ENCODE measurements around the gene FN3K.

Gene FN3K

GRCh38 chr17:82703935-82704865, 31.2 kb upstream of the FN3K start:
- no peak for DNase-seq

- DNase-seq, result no peak
Observed at GRCh38 chr17:82704886-82705285, 30.5 kb upstream of the FN3K start.

DNA sequence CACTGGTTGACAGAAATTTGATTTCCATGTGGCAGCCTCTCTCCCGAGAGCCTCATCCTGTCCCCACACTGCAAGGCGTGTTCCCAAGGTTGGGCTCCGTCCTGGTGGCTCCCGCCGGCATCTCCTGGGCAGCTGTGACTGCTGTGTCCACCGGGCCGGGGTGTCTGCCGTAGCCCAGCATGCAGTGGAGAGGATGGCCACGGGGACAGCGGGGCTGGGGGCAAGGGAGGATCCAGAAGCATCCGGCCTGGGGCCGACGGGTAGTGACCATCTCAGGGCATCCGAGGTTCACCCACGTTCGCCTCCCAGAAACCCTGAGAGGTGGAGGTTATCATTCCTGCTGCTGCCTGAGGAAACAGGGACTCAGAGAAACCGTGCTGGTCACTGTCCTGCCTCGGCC, 29.7 kb upstream of the FN3K start:
- no peak for DNase-seq

DNA sequence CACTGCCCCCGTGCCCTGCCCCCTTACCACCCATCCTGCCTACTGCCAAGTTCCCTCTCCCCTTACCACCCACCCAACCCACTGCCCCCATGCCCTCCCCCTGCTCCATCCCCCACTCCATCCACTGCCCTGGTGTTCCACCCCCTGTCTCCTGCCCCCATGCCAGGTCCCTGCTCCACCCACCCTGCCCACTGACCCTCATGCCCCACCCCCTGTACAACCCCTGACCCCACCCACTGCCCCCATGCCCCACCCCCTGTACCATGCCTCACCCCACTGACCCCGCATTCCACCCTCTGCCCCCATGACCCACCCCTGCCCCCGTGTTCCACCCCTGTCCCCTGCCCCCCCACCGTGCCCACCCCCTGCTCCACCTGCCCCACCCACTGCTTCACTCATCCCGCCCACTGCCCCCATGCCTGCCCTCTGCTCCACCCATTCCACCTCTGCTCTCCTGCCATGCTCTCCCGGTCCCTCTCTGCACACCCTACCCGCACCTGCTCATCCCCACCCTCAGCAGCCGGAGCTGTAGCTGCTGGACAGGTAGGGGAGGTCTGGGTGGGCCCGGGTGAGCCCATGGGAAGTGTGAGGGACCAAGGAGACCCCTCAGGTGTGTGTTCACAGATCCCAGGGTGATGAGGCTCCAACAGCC, 26.3 kb upstream of the FN3K start:
- no peak for DNase-seq

GRCh38 chr17:82709676-82710498, 25.5 kb upstream of the FN3K start:
- no peak for DNase-seq

- no peak for DNase-seq
Observed at GRCh38 chr17:82710499-82711232, 24.7 kb upstream of the FN3K start.

DNA sequence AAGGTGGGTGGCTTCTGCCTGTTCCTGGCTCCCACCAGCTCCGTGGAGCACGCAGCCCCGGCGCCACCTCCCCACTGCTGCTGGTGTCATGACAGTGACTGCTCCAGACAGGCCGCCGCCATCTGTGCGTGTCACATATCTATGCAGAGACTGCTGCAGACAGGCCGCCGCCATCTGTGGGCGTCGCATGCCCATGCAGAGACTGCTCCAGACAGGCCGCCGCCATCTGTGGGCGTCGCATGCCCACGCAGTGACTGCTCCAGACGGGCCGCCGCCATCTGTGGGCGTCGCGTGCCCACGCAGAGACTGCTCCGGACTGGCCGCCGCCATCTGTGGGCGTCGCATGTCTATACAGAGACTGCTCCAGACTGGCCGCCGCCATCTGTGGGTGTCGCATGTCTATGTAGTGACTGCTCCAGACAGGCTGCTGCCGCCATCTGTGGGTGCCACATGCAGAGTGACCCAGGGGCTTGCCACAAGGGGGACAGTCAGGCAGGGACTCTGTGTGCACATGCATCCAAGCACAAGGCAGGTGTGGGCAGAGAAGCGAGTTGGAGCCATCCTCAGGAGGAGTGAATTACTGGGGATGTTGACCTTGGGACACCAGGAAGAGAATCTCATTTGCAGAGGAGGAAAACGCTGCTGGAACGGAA, 22.2 kb upstream of the FN3K start:
- no peak for DNase-seq

GRCh38 chr17:82716203-82717010, 19.0 kb upstream of the FN3K start, which contains the start of gene FN3KRP:
TSS of gene FN3KRP (plus strand) at chr17:82716706. CDS start at chr17:82716756, 50 bp downstream.
- DNase-seq, result peak; percentile 86

DNA sequence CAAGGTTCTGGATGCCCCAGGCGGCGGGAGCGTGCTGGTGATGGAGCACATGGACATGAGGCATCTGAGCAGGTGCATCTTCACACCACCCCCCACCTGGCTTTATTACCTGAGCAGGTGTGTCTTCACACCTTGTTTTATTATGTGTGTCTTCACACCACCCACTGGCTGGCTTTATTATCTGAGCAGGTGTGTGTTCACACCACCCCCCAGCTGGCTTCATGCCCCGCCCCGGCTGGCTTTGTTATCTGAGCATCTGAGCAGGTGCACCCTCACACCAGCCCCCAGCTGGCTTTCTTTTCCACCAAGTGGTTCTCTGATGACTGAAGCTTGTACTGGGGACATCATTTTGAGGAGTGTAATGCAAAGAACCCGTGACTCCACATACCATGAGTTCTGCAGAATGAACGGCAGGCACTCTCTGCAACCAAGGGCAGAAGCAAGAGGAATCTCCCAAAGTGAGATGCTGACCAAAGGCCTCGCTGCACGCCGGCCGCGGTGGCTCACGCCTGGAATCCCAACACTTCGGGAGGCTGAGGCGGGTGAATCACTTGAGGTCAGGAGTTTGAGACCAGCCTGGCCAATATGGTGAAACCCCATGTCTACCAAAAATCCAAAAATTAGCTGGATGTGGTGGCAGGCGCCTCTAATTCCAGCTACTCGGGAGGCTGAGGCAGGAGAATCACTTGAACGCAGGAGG, 16.3 kb upstream of the FN3K start:
- no peak for DNase-seq

DNA sequence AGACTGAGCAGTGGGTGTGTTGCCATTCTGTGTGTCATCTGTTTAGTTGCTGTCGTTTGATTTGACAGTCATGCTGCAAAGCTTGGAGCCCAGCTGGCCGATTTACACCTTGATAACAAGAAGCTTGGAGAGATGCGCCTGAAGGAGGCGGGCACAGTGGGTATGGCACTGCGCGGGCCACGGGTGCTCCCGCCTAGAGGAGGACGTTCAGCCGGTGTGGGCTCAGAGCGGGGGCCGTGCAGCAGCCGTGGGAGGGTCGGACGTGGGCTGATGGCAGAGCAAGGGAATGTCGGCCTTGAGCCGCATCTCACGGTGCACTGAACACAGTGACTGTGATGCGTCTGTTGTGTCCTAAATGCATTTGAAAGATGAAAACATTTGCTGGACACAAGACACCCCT, 15.2 kb upstream of the FN3K start:
- no peak for DNase-seq

- DNase-seq, result no peak
Observed at GRCh38 chr17:82722341-82723013, 12.9 kb upstream of the FN3K start.

DNA sequence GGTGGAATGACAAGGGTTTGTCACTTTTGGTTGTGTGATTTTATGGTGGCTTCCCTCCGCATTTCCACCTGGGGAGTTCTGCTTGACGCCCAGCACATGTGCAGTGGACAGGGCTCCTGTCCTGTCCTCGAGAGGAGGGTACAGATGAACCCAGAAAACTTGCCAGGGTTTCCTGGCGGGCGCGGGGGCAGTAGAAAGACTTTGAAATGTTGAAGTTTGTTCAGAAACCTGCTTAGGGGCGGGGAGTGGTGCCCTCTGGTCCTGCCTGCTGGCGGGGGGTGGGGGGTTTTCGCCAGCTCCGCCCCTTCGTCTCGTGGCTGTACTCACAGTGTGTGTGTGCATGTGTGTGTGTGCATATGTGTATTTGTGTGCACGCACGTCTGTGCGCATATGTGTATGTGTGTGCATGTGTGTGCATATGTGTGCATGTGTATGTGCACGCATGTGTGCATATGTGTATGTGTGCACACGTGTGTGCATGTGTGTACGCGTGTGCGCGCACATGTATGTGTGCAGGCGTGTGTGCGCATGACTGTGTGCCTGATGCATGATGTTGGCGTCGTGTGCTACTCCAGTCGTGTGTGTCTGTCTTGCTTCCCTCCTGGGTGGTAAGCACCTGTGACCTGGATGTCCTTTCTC, 12.1 kb upstream of the FN3K start:
- no peak for DNase-seq

GRCh38 chr17:82726427-82726826, 9.0 kb upstream of the FN3K start:
- no peak for DNase-seq

DNA sequence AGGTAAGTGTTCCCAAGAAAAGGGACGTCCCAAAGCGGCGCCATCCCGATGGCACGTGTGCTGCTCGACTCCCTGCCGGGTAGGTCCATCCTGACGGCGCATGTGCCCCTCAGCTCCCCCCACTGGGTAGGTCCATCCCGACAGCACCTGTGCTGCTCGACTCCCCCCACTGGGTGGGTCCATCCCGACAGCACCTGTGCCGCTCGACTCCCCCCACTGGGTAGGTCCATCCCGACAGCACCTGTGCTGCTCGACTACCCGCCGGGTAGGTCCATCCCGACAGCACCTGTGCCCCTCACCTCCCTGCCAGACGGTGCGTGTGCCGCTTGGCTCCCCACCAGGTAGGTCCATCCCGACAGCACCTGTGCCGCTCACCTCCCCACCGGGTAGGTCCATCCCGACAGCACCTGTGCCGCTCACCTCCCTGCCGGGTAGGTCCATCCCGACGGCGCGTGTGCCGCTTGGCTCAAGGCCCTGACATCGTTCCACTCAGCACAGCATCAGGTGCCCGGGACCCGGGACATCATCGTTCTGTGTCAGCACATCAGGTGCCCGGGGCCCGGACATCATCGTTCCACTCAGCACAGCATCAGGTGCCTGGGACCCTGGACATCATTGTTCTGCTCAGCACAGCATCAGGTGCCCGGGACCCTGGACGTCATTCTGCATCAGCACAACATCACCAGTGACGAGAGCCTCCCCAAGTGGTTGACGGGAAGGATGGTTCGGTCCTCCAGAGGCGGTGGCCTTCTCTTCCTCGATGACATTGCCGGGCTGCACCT, 5.7 kb upstream of the FN3K start:
- DNase-seq, result no peak

- DNase-seq, result no peak
Observed at GRCh38 chr17:82732118-82732743, 3.2 kb upstream of the FN3K start.

GRCh38 chr17:82736511-82737185, 1.2 kb downstream of the FN3K start:
- DNase-seq, result no peak
